ENCODE results near the gene FCHSD2. TPM values are rescaled to one million over a fixed set of nuclear protein-coding genes. Genes with fewer than 3 reads are reported as not detected.
"Not testable (repeated sequence)": the region's sequence is repeated elsewhere in the genome, so short reads cannot be mapped to it uniquely, and the experiment has no call there.

The FCHSD2 gene
- total and polyA plus RNA-seq, 2 donors (not counting 3 experiments of a cell fraction or from before 2014, with no cell fraction given): 20.8 to 56.9 TPM

DNA sequence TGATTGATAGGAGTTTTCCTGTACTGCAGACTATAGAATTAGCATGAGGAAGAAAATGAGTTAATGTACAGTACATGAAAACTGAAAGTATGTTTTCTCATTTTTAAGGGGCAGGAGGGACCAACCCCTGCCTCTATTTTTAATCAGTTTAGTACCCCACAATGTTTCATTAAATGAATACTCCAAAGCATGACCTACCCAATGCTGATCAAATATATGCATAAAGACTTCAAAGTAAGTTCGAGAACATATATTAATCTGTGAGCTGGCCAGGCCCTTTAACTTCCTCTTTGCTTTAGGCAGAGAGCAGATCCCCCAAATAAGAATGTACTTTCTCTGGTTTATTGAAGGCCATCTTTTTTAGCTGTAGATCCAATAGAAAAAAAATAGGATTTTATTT, 161.0 kb downstream of the FCHSD2 start:
- H3K9ac ChIP-seq (replicated peaks; ENCODE audit: extremely low read depth, insufficient read depth, low read length): no peak overlapping the region
- H3K27me3 ChIP-seq (ENCODE audit: control insufficient read depth in 2 of 2, insufficient read depth in 2 of 2, low read length in 2 of 2): no peaks in the 10 kb centered on the region
- H3K27ac ChIP-seq (ENCODE audit: insufficient read depth, low read depth, low read length): no peak overlapping the region
- no peak overlapping the region for H2AFZ ChIP-seq (ENCODE audit: low read depth, low read length)
- H3K4me3 ChIP-seq (replicated peaks in 1 of 3; ENCODE audit: insufficient read depth in 1 of 3, low read depth in 1 of 3, low read length in 3 of 3): no peak overlapping the region
- intact Hi-C loops (cut with micrococcal nuclease) (no loop called here), dilution Hi-C loops (cut with MboI; ENCODE audit: extremely low pct_ligation_motif_present, low sequenced_read_pairs) (no loop called here)
- H3K9me3 ChIP-seq (replicated peaks; ENCODE audit: control insufficient read depth, insufficient read depth, low read length): no peaks in the 10 kb centered on the region
- DNase-seq (ENCODE audit: low read depth, low spot score) (no peak), FAIRE-seq (no peak)
- BruUV-seq (replicated peaks): no TSS peak
- H3K36me3 ChIP-seq (ENCODE audit: control insufficient read depth in 2 of 2, extremely low read depth in 1 of 2, insufficient read depth in 2 of 2, low read length in 2 of 2): peaks cover 2 to 10% of the 10 kb centered on the region in 2 experiments
- ChIA-PET POLR2A (interaction anchor here (0.6 kb wide), 1 partner anchor 19 kb away, joined by 4 read pairs; no protein-coding TSS in a partner anchor), CTCF (interaction anchor here (0.8 to 1.3 kb wide), 3 partner anchors 13 to 197 kb away, joined by 3 read pairs; no protein-coding TSS in a partner anchor)
- H3K9me1 ChIP-seq (replicated peaks; ENCODE audit: control insufficient read depth, extremely low read depth, insufficient read depth, low read length): no peaks in the 10 kb centered on the region
- TF ChIP-seq GATA2 (IDR thresholded peaks at IDR 0.05; ENCODE audit: insufficient read depth, insufficient read length, low read depth, low read length): no peak
- TF ChIP-seq POLR2AphosphoS5 (IDR thresholded peaks at IDR 0.05; ENCODE audit: insufficient read depth, low read depth, low read length): no peak
- TF ChIP-seq FOS (IDR thresholded peaks at IDR 0.05; ENCODE audit: borderline replicate concordance, insufficient read depth, low read length): no peak
- TF ChIP-seq POLR2A (IDR thresholded peaks at IDR 0.05; ENCODE audit: low read depth, low read length): no peak
- no peak for TF ChIP-seq EZH2 (IDR thresholded peaks at IDR 0.05; ENCODE audit: borderline replicate concordance, low read depth, low read length, severe bottlenecking)
- no peak for TF ChIP-seq MYC (IDR thresholded peaks at IDR 0.05; ENCODE audit: low read depth, low read length)
- TF ChIP-seq, protein P1, sequence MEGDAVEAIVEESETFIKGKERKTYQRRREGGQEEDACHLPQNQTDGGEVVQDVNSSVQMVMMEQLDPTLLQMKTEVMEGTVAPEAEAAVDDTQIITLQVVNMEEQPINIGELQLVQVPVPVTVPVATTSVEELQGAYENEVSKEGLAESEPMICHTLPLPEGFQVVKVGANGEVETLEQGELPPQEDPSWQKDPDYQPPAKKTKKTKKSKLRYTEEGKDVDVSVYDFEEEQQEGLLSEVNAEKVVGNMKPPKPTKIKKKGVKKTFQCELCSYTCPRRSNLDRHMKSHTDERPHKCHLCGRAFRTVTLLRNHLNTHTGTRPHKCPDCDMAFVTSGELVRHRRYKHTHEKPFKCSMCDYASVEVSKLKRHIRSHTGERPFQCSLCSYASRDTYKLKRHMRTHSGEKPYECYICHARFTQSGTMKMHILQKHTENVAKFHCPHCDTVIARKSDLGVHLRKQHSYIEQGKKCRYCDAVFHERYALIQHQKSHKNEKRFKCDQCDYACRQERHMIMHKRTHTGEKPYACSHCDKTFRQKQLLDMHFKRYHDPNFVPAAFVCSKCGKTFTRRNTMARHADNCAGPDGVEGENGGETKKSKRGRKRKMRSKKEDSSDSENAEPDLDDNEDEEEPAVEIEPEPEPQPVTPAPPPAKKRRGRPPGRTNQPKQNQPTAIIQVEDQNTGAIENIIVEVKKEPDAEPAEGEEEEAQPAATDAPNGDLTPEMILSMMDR (IDR thresholded peaks at IDR 0.05; ENCODE audit: extremely low read depth in 1 of 2, insufficient read depth in 1 of 2, low read depth in 1 of 2, low read length in 2 of 2): no peak
- TF ChIP-seq, protein P2, sequence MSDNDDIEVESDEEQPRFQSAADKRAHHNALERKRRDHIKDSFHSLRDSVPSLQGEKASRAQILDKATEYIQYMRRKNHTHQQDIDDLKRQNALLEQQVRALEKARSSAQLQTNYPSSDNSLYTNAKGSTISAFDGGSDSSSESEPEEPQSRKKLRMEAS (IDR thresholded peaks at IDR 0.05; ENCODE audit: insufficient read depth, insufficient read length): no peak
- TF ChIP-seq JUN (IDR thresholded peaks at IDR 0.05; ENCODE audit: borderline replicate concordance, insufficient read depth, insufficient read length, low read depth): no peak
- H3K79me2 ChIP-seq (ENCODE audit: control insufficient read depth, insufficient read depth, low read length): peaks cover 2% of the 10 kb centered on the region
- no peaks in the 10 kb centered on the region for H4K20me1 ChIP-seq (replicated peaks; ENCODE audit: control insufficient read depth, extremely low read depth, insufficient read depth, low read length)
- peaks cover 2% of the 10 kb centered on the region for H3K4me1 ChIP-seq (ENCODE audit: control insufficient read depth, extremely low read depth, insufficient read depth, low read length)
- no peak overlapping the region for H3K4me2 ChIP-seq (ENCODE audit: insufficient read depth, low read length)

DNA sequence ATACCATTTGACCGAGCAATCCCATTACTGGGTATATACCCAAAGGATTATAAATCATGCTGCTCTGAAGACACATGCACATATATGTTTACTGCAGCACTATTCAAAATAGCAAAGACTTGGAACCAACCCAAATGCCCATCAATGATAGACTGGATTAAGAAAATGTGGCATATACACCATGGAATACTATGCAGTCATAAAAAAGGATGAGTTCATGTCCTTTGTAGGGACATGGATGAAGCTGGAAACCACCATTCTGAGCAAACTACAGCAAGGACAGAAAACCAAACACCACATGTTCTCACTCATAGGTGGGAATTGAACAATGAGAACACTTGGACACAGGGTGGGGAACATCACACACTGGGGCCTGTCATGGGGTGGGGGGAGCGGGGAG, 164.3 kb downstream of the FCHSD2 start:
- H3K4me2 ChIP-seq (ENCODE audit: insufficient read depth, low read length); H3K36me3 ChIP-seq (ENCODE audit: control insufficient read depth in 2 of 2, extremely low read depth in 1 of 2, insufficient read depth in 2 of 2, low read length in 2 of 2); POLR2A ChIA-PET; H2AFZ ChIP-seq (ENCODE audit: low read depth, low read length); FAIRE-seq; H3K9me3 ChIP-seq (replicated peaks; ENCODE audit: control insufficient read depth, insufficient read depth, low read length); H3K4me1 ChIP-seq (ENCODE audit: control insufficient read depth, extremely low read depth, insufficient read depth, low read length); H3K9me1 ChIP-seq (replicated peaks; ENCODE audit: control insufficient read depth, extremely low read depth, insufficient read depth, low read length); H3K79me2 ChIP-seq (ENCODE audit: control insufficient read depth, insufficient read depth, low read length); H3K27ac ChIP-seq (ENCODE audit: insufficient read depth, low read depth, low read length); BruUV-seq (replicated peaks); CTCF ChIA-PET; H4K20me1 ChIP-seq (replicated peaks; ENCODE audit: control insufficient read depth, extremely low read depth, insufficient read depth, low read length); DNase-seq (ENCODE audit: low read depth, low spot score); H3K9ac ChIP-seq (replicated peaks; ENCODE audit: extremely low read depth, insufficient read depth, low read length); H3K27me3 ChIP-seq (ENCODE audit: control insufficient read depth in 2 of 2, insufficient read depth in 2 of 2, low read length in 2 of 2); intact Hi-C loops (cut with micrococcal nuclease); dilution Hi-C loops (cut with MboI; ENCODE audit: extremely low pct_ligation_motif_present, low sequenced_read_pairs); H3K4me3 ChIP-seq (replicated peaks in 1 of 3; ENCODE audit: insufficient read depth in 1 of 3, low read depth in 1 of 3, low read length in 3 of 3): not testable (repeated sequence)

DNA sequence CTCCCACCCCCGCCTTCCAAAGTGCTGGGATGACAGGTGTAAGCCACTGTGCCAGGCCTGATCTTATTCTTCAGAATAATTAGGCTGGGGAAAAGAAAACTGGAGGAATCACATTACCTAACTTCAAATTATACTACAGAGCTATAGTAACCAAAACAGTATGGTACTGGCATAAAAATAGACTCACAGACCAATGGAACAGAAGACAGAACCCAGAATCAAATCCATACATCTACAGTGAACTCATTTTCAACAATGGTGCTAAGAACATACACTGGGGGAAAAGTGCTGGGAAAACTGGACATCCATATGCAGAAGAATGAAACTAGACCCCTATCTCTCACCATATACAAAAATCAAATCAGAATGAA, 165.6 kb downstream of the FCHSD2 start:
- BruUV-seq (replicated peaks); H3K36me3 ChIP-seq (ENCODE audit: control insufficient read depth in 2 of 2, extremely low read depth in 1 of 2, insufficient read depth in 2 of 2, low read length in 2 of 2); H3K4me1 ChIP-seq (ENCODE audit: control insufficient read depth, extremely low read depth, insufficient read depth, low read length); H3K79me2 ChIP-seq (ENCODE audit: control insufficient read depth, insufficient read depth, low read length); H3K9ac ChIP-seq (replicated peaks; ENCODE audit: extremely low read depth, insufficient read depth, low read length); dilution Hi-C loops (cut with MboI; ENCODE audit: extremely low pct_ligation_motif_present, low sequenced_read_pairs); H3K27me3 ChIP-seq (ENCODE audit: control insufficient read depth in 2 of 2, insufficient read depth in 2 of 2, low read length in 2 of 2); DNase-seq (ENCODE audit: low read depth, low spot score); intact Hi-C loops (cut with micrococcal nuclease); CTCF ChIA-PET; POLR2A ChIA-PET; H3K9me1 ChIP-seq (replicated peaks; ENCODE audit: control insufficient read depth, extremely low read depth, insufficient read depth, low read length); H4K20me1 ChIP-seq (replicated peaks; ENCODE audit: control insufficient read depth, extremely low read depth, insufficient read depth, low read length); H3K4me3 ChIP-seq (replicated peaks in 1 of 3; ENCODE audit: insufficient read depth in 1 of 3, low read depth in 1 of 3, low read length in 3 of 3); H3K27ac ChIP-seq (ENCODE audit: insufficient read depth, low read depth, low read length); H3K4me2 ChIP-seq (ENCODE audit: insufficient read depth, low read length); H2AFZ ChIP-seq (ENCODE audit: low read depth, low read length); FAIRE-seq; H3K9me3 ChIP-seq (replicated peaks; ENCODE audit: control insufficient read depth, insufficient read depth, low read length): not testable (repeated sequence)

All from endothelial cell of umbilical vein (primary cell).